ENCODE results near the gene STX1B. TPM values are rescaled to one million over a fixed set of nuclear protein-coding genes. Genes with fewer than 3 reads are reported as not detected.

Gene STX1B
- polyA plus RNA-seq (2013, experiment 1 of 4) = 17.1 TPM
- polyA plus RNA-seq (2013, experiment 2 of 4) = 18.2 TPM
- 12.8 TPM for polyA plus RNA-seq (2013, experiment 3 of 4)
- 14.7 TPM for polyA plus RNA-seq (2013, experiment 4 of 4)

DNA sequence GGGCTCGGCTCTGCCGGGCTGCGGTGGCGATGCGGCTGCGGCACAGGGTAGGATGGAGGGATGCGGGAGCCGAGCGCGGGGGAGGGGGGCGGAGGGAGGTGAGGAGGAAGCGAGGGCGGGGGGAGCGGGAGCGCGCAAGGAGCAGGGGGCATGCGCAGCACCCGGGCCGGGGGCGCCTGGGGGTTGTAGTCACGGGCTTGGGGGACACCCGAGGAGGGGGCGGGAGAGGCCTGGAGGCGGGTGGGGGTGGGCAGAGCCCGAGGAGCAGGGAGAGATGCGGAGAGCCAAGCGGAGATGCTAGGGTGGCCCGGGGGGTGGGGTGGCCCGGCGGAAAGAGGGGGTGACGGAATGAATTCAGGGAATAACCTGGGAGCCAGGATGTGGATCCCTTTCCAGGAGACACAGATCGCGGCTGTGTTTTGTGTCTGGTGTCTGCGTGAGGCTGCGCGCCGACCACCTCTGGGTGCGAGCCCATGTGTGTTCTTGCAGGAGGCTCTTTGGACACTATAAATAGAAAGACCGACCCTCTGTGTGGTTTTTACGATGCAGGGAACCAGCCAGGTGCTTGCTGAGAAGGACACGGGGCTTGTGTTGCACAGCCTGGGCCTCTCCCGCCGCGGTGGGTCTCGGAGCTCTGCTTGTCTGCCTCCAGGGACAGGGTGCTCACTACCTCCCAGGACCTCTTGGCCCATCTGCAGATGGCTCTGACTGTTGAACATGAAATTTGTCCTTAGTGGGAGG lies at the start of gene STX1B:
STX1B (minus strand) TSS at position 54 of the 741 bp plus-strand sequence. CDS start 242 bp downstream, outside the sequence.
- H3K4me1 ChIP-seq (ENCODE audit: control insufficient read depth, insufficient read depth, low read length) = no peaks in the 10 kb centered on the region
- H3K27ac ChIP-seq (ENCODE audit: insufficient read depth, low read depth, low read length, poor library complexity, severe bottlenecking) = no peak within 1 kb of the TSS
- peak within 1 kb of the TSS; percentile 41 for H3K4me3 ChIP-seq (ENCODE audit: insufficient read depth, low read depth, low read length)
- WGBS, 2 experiments = 17 to 24% methylated on average over 35 to 45 of the region's 45 CpGs
- H3K9me3 ChIP-seq (ENCODE audit: control insufficient read depth, low read length) = no peaks in the 10 kb centered on the region
- H3K36me3 ChIP-seq (ENCODE audit: control insufficient read depth, insufficient read depth, low read length) = no peaks in the 10 kb centered on the region
- H3K27me3 ChIP-seq (ENCODE audit: control insufficient read depth, insufficient read depth, low read length, poor library complexity, severe bottlenecking) = peaks cover 10% of the 10 kb centered on the region

DNA sequence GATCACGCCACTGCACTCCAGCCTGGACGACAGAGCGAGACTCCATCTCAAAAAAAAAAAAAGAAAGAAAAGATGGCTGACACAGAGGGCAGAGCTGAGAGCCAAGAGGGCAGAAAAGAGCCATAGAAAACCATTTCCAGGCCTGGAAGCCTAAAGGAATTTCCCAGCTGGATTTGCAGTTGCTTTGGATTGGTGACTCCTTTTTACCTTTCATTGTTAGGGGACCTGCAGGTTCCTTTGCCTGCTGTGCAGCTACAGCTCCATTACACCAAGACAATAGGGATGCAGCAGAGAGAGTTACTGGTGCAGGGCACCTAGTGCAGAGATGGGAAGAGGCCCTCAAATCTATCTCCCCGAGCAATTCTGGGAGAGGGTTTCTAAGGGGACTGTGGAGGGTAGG lies 45.2 kb upstream of the STX1B start:
- no peaks in the 10 kb centered on the region for H3K27me3 ChIP-seq (ENCODE audit: control insufficient read depth, insufficient read depth, low read length, poor library complexity, severe bottlenecking)
- WGBS, 2 experiments = 71 to 74% methylated on average over 4 of the region's 4 CpGs
- no peaks in the 10 kb centered on the region for H3K9me3 ChIP-seq (ENCODE audit: control insufficient read depth, low read length)
- no peaks in the 10 kb centered on the region for H3K36me3 ChIP-seq (ENCODE audit: control insufficient read depth, insufficient read depth, low read length)
- H3K27ac ChIP-seq (ENCODE audit: insufficient read depth, low read depth, low read length, poor library complexity, severe bottlenecking) = no peak overlapping the region
- H3K4me1 ChIP-seq (ENCODE audit: control insufficient read depth, insufficient read depth, low read length) = no peaks in the 10 kb centered on the region
- no peak overlapping the region for H3K4me3 ChIP-seq (ENCODE audit: insufficient read depth, low read depth, low read length)

DNA sequence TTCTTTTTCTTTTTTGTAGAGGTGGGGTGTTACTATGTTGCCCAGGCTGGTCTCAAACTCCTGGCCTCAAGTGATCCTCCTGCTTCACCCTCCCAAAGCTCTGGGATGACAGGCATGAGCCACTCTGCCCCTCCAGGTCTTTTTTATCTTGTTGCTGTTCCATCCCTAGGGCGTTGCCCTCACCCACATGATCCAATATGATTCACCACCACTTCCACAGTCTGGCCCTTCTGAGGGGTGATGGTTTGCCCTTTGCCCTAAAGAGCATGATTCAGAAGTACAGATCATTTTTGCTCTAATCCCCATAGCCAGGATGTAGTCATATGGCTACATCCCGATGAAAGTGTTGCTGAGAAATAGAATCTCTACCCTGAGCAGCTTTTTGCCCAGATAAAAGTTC lies 41.7 kb upstream of the STX1B start:
- Histone ChIP-seq H3K4me3 (ENCODE audit: insufficient read depth, low read depth, low read length) (no peak overlapping the region), H3K27me3 (ENCODE audit: control insufficient read depth, insufficient read depth, low read length, poor library complexity, severe bottlenecking) (no peaks in the 10 kb centered on the region), H3K27ac (ENCODE audit: insufficient read depth, low read depth, low read length, poor library complexity, severe bottlenecking) (no peak overlapping the region), H3K36me3 (ENCODE audit: control insufficient read depth, insufficient read depth, low read length) (no peaks in the 10 kb centered on the region), H3K4me1 (ENCODE audit: control insufficient read depth, insufficient read depth, low read length) (no peaks in the 10 kb centered on the region), H3K9me3 (ENCODE audit: control insufficient read depth, low read length) (no peaks in the 10 kb centered on the region)
- WGBS, 2 experiments = 81 to 91% methylated on average over 2 of the region's 2 CpGs

DNA sequence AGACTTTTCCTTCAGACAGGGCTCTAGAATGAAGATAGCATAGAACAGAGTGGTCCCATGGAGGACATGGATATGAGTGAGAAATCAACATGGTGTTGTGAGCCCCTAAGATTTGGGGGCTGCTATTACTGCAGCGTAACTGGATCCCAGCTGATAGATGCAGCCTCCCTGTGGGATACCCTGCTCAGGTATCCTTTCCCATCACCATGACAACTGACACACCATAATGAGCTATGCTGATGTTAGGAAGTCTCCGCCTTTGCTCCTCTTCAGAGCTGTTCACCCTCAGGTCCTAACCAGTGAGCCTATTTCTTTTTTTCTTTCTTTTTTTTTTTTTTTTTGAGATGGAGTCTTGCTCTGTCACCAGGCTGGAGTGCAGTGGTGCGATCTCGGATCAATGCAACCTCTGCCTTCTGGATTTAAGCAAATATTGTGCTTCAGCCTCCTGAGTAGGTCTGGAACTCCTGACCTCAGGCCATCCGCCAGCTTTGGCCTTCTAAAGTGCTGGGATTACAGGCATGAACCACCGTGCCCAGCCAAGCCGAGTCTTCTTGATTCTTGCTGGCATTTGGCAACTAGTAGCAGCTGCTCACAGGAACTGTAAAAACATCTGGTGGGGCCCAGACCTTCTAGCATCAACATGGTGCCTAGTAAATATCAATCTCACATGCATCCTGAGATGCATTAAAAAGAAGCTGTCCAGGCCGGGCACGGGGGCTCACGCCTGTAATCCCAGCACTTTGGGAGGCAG lies 40.0 kb upstream of the STX1B start:
- H3K4me1 ChIP-seq (ENCODE audit: control insufficient read depth, insufficient read depth, low read length) = no peaks in the 10 kb centered on the region
- H3K9me3 ChIP-seq (ENCODE audit: control insufficient read depth, low read length) = no peaks in the 10 kb centered on the region
- H3K27ac ChIP-seq (ENCODE audit: insufficient read depth, low read depth, low read length, poor library complexity, severe bottlenecking) = no peak overlapping the region
- H3K27me3 ChIP-seq (ENCODE audit: control insufficient read depth, insufficient read depth, low read length, poor library complexity, severe bottlenecking) = no peaks in the 10 kb centered on the region
- 89% methylated on average over 10 of the region's 10 CpGs for WGBS, 2 experiments
- no peak overlapping the region for H3K4me3 ChIP-seq (ENCODE audit: insufficient read depth, low read depth, low read length)
- H3K36me3 ChIP-seq (ENCODE audit: control insufficient read depth, insufficient read depth, low read length) = no peaks in the 10 kb centered on the region

DNA sequence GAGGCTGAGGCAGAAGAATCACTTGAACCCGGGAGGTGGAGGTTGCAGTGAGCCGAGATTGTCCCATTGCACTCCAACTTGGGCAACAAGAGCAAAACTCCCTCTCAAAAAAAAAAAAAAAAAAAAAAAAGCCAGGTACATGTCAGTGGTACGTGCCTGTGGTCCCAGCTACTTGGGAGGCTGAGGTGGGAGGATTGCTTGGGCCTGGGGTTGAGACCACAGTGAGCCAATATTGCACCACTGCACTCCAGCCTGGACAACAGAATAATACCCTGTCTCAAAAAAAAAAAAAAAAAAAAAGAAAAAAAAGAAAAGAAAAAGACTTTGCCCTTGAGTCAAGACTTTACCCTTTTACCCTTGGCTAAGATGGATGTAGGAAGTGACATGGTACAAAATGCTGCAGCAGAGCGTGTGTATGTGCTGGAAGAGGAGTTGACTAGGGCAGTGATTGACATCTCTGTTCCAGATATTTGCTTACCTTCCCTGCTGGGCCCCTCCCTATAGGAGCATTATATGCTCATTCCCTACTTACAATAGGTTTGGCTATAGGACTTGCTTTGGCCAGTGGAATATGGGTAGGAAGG lies 33.6 kb upstream of the STX1B start:
- Histone ChIP-seq H3K27ac (ENCODE audit: insufficient read depth, low read depth, low read length, poor library complexity, severe bottlenecking) (no peak overlapping the region), H3K4me3 (ENCODE audit: insufficient read depth, low read depth, low read length) (no peak overlapping the region), H3K9me3 (ENCODE audit: control insufficient read depth, low read length) (no peaks in the 10 kb centered on the region), H3K36me3 (ENCODE audit: control insufficient read depth, insufficient read depth, low read length) (no peaks in the 10 kb centered on the region), H3K4me1 (ENCODE audit: control insufficient read depth, insufficient read depth, low read length) (no peaks in the 10 kb centered on the region), H3K27me3 (ENCODE audit: control insufficient read depth, insufficient read depth, low read length, poor library complexity, severe bottlenecking) (no peaks in the 10 kb centered on the region)
- 90 to 97% methylated on average over 4 of the region's 4 CpGs for WGBS, 2 experiments

DNA sequence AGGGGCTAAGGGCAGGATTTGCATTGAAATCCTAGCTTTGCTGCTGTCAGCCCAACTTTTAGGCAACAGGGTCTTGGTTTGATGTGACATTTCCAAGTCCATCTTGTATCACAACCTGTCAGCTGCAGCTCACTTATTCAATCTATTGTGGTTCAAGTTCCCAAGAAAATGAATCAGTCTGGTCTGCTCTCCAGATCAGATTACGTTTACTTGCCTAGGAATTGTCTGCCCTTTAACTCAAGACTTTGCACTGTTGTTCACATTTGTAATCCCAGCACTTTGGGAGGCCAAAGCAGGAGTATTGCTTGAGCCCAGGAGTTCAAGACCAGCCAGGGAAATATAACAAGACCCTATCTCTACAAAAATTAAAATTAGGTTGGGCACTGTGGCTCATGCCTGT lies 32.9 kb upstream of the STX1B start:
- no peak overlapping the region for H3K27ac ChIP-seq (ENCODE audit: insufficient read depth, low read depth, low read length, poor library complexity, severe bottlenecking)
- no peaks in the 10 kb centered on the region for H3K36me3 ChIP-seq (ENCODE audit: control insufficient read depth, insufficient read depth, low read length)
- H3K27me3 ChIP-seq (ENCODE audit: control insufficient read depth, insufficient read depth, low read length, poor library complexity, severe bottlenecking) = no peaks in the 10 kb centered on the region
- H3K9me3 ChIP-seq (ENCODE audit: control insufficient read depth, low read length) = no peaks in the 10 kb centered on the region
- 90 to 95% methylated on average over 1 of the region's 1 CpG for WGBS, 2 experiments
- no peak overlapping the region for H3K4me3 ChIP-seq (ENCODE audit: insufficient read depth, low read depth, low read length)
- no peaks in the 10 kb centered on the region for H3K4me1 ChIP-seq (ENCODE audit: control insufficient read depth, insufficient read depth, low read length)

DNA sequence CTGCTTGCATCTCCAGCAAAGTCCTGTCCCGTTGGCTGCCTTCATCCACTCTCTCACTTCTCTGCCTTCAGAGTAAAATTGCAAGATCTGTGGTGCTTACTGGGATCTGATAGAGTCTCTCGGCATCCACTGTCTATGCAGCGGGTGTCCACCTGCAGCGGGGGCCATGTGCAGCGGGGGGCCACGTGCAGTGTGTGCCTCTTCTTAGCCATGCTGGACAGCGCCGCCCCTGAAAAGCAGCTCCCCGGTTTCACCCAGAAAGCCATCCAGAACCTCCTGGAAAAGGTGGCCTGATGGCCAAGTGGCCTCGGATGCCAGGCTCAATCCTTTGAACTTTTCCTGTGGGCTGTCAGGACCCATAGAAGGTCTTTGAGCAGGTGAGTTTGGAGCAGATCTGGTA lies 32.4 kb upstream of the STX1B start:
- Histone ChIP-seq H3K27ac (ENCODE audit: insufficient read depth, low read depth, low read length, poor library complexity, severe bottlenecking) (no peak overlapping the region), H3K9me3 (ENCODE audit: control insufficient read depth, low read length) (no peaks in the 10 kb centered on the region), H3K27me3 (ENCODE audit: control insufficient read depth, insufficient read depth, low read length, poor library complexity, severe bottlenecking) (no peaks in the 10 kb centered on the region), H3K4me1 (ENCODE audit: control insufficient read depth, insufficient read depth, low read length) (no peaks in the 10 kb centered on the region), H3K36me3 (ENCODE audit: control insufficient read depth, insufficient read depth, low read length) (no peaks in the 10 kb centered on the region), H3K4me3 (ENCODE audit: insufficient read depth, low read depth, low read length) (no peak overlapping the region)
- WGBS, 2 experiments = 93 to 95% methylated on average over 10 of the region's 10 CpGs

DNA sequence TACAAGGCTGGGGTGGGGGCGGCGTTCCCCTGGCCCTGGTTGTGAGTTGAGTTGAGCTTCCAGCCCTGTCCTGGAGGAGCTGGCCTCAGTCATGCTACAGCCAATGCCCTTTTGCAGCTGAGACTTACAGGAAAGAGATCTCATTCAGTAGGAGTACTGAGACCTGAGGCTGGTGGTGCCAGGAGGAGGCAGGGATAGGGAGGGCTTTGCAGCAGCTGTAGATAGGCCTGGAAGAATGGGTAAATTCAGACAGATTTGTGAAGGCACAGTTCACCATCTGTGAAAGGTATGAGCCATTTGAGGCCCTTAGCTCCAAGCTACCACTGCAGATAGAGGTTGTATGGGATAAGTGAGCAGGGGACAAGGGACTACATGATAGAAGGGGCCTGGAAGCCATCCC lies 28.6 kb upstream of the STX1B start:
- Histone ChIP-seq H3K9me3 (ENCODE audit: control insufficient read depth, low read length) (no peaks in the 10 kb centered on the region), H3K4me1 (ENCODE audit: control insufficient read depth, insufficient read depth, low read length) (no peaks in the 10 kb centered on the region), H3K27ac (ENCODE audit: insufficient read depth, low read depth, low read length, poor library complexity, severe bottlenecking) (no peak overlapping the region), H3K27me3 (ENCODE audit: control insufficient read depth, insufficient read depth, low read length, poor library complexity, severe bottlenecking) (no peaks in the 10 kb centered on the region), H3K4me3 (ENCODE audit: insufficient read depth, low read depth, low read length) (no peak overlapping the region), H3K36me3 (ENCODE audit: control insufficient read depth, insufficient read depth, low read length) (no peaks in the 10 kb centered on the region)
- WGBS, 2 experiments = 99 to 100% methylated on average over 2 of the region's 2 CpGs

DNA sequence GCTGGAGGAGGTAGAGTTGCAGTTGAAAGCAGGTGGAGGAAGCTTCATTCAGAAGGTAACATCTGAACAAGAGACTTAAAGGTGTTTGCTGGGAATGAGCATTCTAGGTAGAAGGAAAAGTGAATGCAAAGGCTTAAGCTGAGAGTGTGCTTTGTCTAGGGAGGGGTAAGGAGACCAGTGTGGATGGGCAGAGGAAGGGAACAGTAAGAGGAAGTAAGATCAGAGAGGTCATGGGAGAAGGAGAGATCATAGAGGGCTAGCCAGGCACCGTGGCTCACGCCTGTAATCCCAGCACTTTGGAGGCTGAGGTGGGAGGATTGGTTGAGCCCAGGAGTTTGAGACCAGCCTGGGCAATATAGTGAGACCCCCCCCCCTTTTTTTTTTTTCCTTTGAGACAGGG lies 26.3 kb upstream of the STX1B start:
- no peak overlapping the region for H3K4me3 ChIP-seq (ENCODE audit: insufficient read depth, low read depth, low read length)
- H3K9me3 ChIP-seq (ENCODE audit: control insufficient read depth, low read length) = no peaks in the 10 kb centered on the region
- H3K36me3 ChIP-seq (ENCODE audit: control insufficient read depth, insufficient read depth, low read length) = no peaks in the 10 kb centered on the region
- no peaks in the 10 kb centered on the region for H3K27me3 ChIP-seq (ENCODE audit: control insufficient read depth, insufficient read depth, low read length, poor library complexity, severe bottlenecking)
- no peaks in the 10 kb centered on the region for H3K4me1 ChIP-seq (ENCODE audit: control insufficient read depth, insufficient read depth, low read length)
- 72 to 83% methylated on average over 2 of the region's 2 CpGs for WGBS, 2 experiments
- no peak overlapping the region for H3K27ac ChIP-seq (ENCODE audit: insufficient read depth, low read depth, low read length, poor library complexity, severe bottlenecking)

Data from ectodermal cell (in vitro differentiated cells).